GM06990 (cell line): ENCODE data around the gene TPRA1.

Experiments
- DNase-seq: peaks from one replicate; pipeline ENCODE4 v3.0.0-alpha.2; 2011; ENCODE audit not compliant: insufficient read length; ENCODE audit errors: extremely low read depth
- H3K27me3 ChIP-seq: replicated peaks from 2 replicates; pipeline ENCODE4 v1.6.0; 2011; ENCODE audit warnings: low read length; ENCODE audit not compliant: control insufficient read depth, insufficient read depth
- H3K36me3 ChIP-seq: 2 replicates; pipeline ENCODE4 v1.5.1; 2011; ENCODE audit warnings: low read length; ENCODE audit not compliant: control insufficient read depth, insufficient read depth
- H3K4me3 ChIP-seq: replicated peaks from 2 replicates; pipeline ENCODE4 v1.5.1; 2011; ENCODE audit warnings: low read depth, mild to moderate bottlenecking, control low read depth, low read length
- CTCF ChIP-seq: IDR thresholded peaks from 2 replicates; pipeline ENCODE4 v1.5.1; 2011; ENCODE audit warnings: low read length, control low read depth, mild to moderate bottlenecking, inconsistent platforms; ENCODE audit not compliant: insufficient read depth, poor library complexity, severe bottlenecking

The TPRA1 gene

GRCh38 chr3:127545216-127545615 lies 45.3 kb downstream of the TPRA1 start:
- no peaks in the 10 kb centered on the region for H3K36me3 ChIP-seq
- TF ChIP-seq CTCF, result no peak
- H3K4me3 ChIP-seq, result no peak overlapping the region
- H3K27me3 ChIP-seq, result no peaks in the 10 kb centered on the region; the same call in 1 of the 2 replicates
- no peak for DNase-seq

GRCh38 chr3:127544803-127545201 lies 45.7 kb downstream of the TPRA1 start:
- no peak for TF ChIP-seq CTCF
- no peak for DNase-seq
- no peak overlapping the region for H3K4me3 ChIP-seq
- H3K27me3 ChIP-seq, result no peaks in the 10 kb centered on the region; the same call in 1 of the 2 replicates
- H3K36me3 ChIP-seq, result no peaks in the 10 kb centered on the region

- Histone ChIP-seq H3K36me3 (no peaks in the 10 kb centered on the region), H3K4me3 (no peak overlapping the region), H3K27me3 (no peaks in the 10 kb centered on the region; the same call in 1 of the 2 replicates)
- peak; percentile 93 for TF ChIP-seq CTCF
- peak; percentile 30 for DNase-seq
These were observed 46.2 kb downstream of the TPRA1 start for GRCh38 chr3:127544192-127544802.

- Histone ChIP-seq H3K4me3 (no peak overlapping the region), H3K36me3 (no peaks in the 10 kb centered on the region), H3K27me3 (no peaks in the 10 kb centered on the region; the same call in 1 of the 2 replicates)
- no peak for TF ChIP-seq CTCF
- DNase-seq, result no peak
These were observed 47.1 kb downstream of the TPRA1 start for GRCh38 chr3:127543441-127543840.

- TF ChIP-seq CTCF, result no peak
- Histone ChIP-seq H3K27me3 (no peaks in the 10 kb centered on the region; the same call in 1 of the 2 replicates), H3K36me3 (no peaks in the 10 kb centered on the region), H3K4me3 (no peak overlapping the region)
- DNase-seq, result no peak
These were observed 48.0 kb downstream of the TPRA1 start for GRCh38 chr3:127542441-127542952.
